Uterine smooth muscle cell (primary cell): Measurements from ENCODE around the gene CUTC. TPM values are rescaled to one million over a fixed set of nuclear protein-coding genes. Genes with fewer than 3 reads are reported as not detected.

Source experiments
- total RNA-seq: library from RNA; depleted of rRNA; stranded (reverse); fragments of >200 nt; gene quantifications from 2 replicates; pipeline ENCODE4 v1.2.3, GENCODE V29; 2014

Gene CUTC
- 30.7 and 42.4 TPM in 2 replicates for total RNA-seq

GRCh38 chr10:99732033-99732842, at the start of gene CUTC, which contains the start of gene COX15:
Gene CUTC, plus strand, starts transcription at chr10:99732234. Its CDS starts 115 bp downstream, at chr10:99732349.
Gene COX15, minus strand, starts transcription at chr10:99732127. Its CDS starts 78 bp downstream, at chr10:99732049.

GRCh38 chr10:99782447-99783286, 50.6 kb downstream of the CUTC start, which contains the start of gene ABCC2:
Gene ABCC2, plus strand, starts transcription at chr10:99782640. Its CDS starts 205 bp downstream, at chr10:99782845.

Other genes starting within 250 kb of the CUTC start
- gene NKX2-3, start 199.3 kb upstream of the CUTC start, total RNA-seq, result not detected in 2 replicates
- gene SLC25A28, start 111.8 kb upstream of the CUTC start, total RNA-seq, result 18.8 and 22.4 TPM in 2 replicates
- 32.5 and 42.4 TPM in 2 replicates for gene ENTPD7, start 72.7 kb upstream of the CUTC start, total RNA-seq
- 33.0 and 38.2 TPM in 2 replicates for gene COX15, start 107 bp upstream of the CUTC start, total RNA-seq
- gene ABCC2, start 50.4 kb downstream of the CUTC start, total RNA-seq, result 0.55 and 0.75 TPM in 2 replicates